OCI-LY7 (cell line): Measurements from ENCODE around the gene KIFC1. TPM values are rescaled to one million over a fixed set of nuclear protein-coding genes. Genes with fewer than 3 reads are reported as not detected.

Experiments
- BruUV-seq: library from RNA; stranded (reverse); fragments of 400-500 nt; replicated peaks from 2 replicates; lab custom pipeline; 2021; lab: Mats Ljungman, UMichigan
- CTCF ChIA-PET: fragments of 300-600 bp; sonication (Branson Sonifier 250); formaldehyde crosslinking; loops from one replicate; lab custom pipeline; 2022; ENCODE audit warnings: antibody characterized with exemption; ENCODE audit not compliant: unreplicated experiment; lab: Charles Lee
- POLR2A ChIA-PET: fragments of 300-600 bp; sonication (Branson Sonifier 250); formaldehyde crosslinking; loops from one replicate; lab custom pipeline; 2022; ENCODE audit warnings: antibody characterized with exemption; lab: Charles Lee
- DNase-seq: peaks from one replicate; pipeline ENCODE4 v3.0.0-alpha.2; 2015; ENCODE audit warnings: low spot score
- H2AFZ ChIP-seq: fragments of 200-600 bp; sonication (generic), shearing (Covaris generic); 2 replicates; pipeline ENCODE4 v1.6.1; 2014; ENCODE audit warnings: mild to moderate bottlenecking, antibody characterized with exemption, low read length, moderate library complexity
- H3K27ac ChIP-seq: fragments of 200-600 bp; sonication (generic); 2 replicates; pipeline ENCODE4 v1.5.1; 2014; ENCODE audit warnings: mixed run types, low read depth, mild to moderate bottlenecking, moderate library complexity, low read length, inconsistent platforms; ENCODE audit not compliant: poor library complexity, severe bottlenecking
- H3K36me3 ChIP-seq: fragments of 200-600 bp; sonication (generic); 2 replicates; pipeline ENCODE4 v1.6.1; 2014; ENCODE audit warnings: mild to moderate bottlenecking, antibody characterized with exemption, low read length, moderate library complexity, mixed read lengths; ENCODE audit not compliant: insufficient read depth
- H3K4me1 ChIP-seq: fragments of 200-600 bp; sonication (generic); 2 replicates; pipeline ENCODE4 v1.5.1; 2014; ENCODE audit warnings: mild to moderate bottlenecking, low read length; ENCODE audit not compliant: insufficient read depth, poor library complexity, severe bottlenecking
- H3K4me2 ChIP-seq: fragments of 200-600 bp; sonication (generic); 2 replicates; pipeline ENCODE4 v1.6.1; 2014; ENCODE audit warnings: mild to moderate bottlenecking, low read length
- H3K4me3 ChIP-seq: fragments of 200-600 bp; sonication (generic); 2 replicates; pipeline ENCODE4 v1.5.1; 2014; ENCODE audit warnings: mild to moderate bottlenecking, low read depth, low read length; ENCODE audit not compliant: poor library complexity, severe bottlenecking
- H3K79me2 ChIP-seq: fragments of 200-600 bp; sonication (generic); 2 replicates; pipeline ENCODE4 v1.6.1; 2016; ENCODE audit warnings: low read depth, mild to moderate bottlenecking, low read length, moderate library complexity, mixed read lengths; ENCODE audit not compliant: insufficient read depth
- H3K9me2 ChIP-seq: fragments of 200-600 bp; sonication (generic); 2 replicates; pipeline ENCODE4 v1.6.1; 2016; ENCODE audit warnings: mild to moderate bottlenecking, low read length, mixed read lengths; ENCODE audit not compliant: insufficient read depth
- H3K9me3 ChIP-seq: fragments of 200-600 bp; sonication (generic); 2 replicates; pipeline ENCODE4 v1.6.1; 2014; ENCODE audit warnings: mild to moderate bottlenecking, mixed run types, low read length, mixed read lengths
- H4K20me1 ChIP-seq: fragments of 200-600 bp; sonication (generic); 2 replicates; pipeline ENCODE4 v1.6.1; 2014; ENCODE audit warnings: mild to moderate bottlenecking, antibody characterized with exemption, low read length, moderate library complexity, mixed read lengths; ENCODE audit not compliant: insufficient read depth
- CTCF ChIP-seq: fragments of 200-600 bp; sonication (generic); conservative IDR thresholded peaks from 2 replicates; pipeline ENCODE4 v1.5.1; 2014; ENCODE audit warnings: mild to moderate bottlenecking, antibody characterized with exemption, low read length, moderate library complexity, mixed read lengths
- EZH2phosphoT487 ChIP-seq: fragments of 200-600 bp; sonication (generic); IDR thresholded peaks from 2 replicates; pipeline ENCODE4 v1.6.1; 2018; ENCODE audit warnings: low read depth, borderline replicate concordance, mild to moderate bottlenecking, mixed run types, antibody characterized with exemption, low read length, moderate library complexity, mixed read lengths
- intact Hi-C: fragments of 100-400 bp; cut with micrococcal nuclease; formaldehyde crosslinking; loops from one replicate; pipeline ENCODE4 v1.10.0; 2022; ENCODE audit not compliant: unreplicated experiment
- total RNA-seq, 2 experiments: library from RNA; depleted of rRNA in 1 of 2; stranded (reverse); fragments of >200 nt in 1 of 2; shearing (Covaris generic) in 1 of 2; gene quantifications; 2 replicates each; pipeline ENCODE4 v1.2.3, GENCODE V29; 2014 to 2022

KIFC1 gene
- total RNA-seq, 2 experiments from 2014 or later, result 138 to 167 TPM

DNA sequence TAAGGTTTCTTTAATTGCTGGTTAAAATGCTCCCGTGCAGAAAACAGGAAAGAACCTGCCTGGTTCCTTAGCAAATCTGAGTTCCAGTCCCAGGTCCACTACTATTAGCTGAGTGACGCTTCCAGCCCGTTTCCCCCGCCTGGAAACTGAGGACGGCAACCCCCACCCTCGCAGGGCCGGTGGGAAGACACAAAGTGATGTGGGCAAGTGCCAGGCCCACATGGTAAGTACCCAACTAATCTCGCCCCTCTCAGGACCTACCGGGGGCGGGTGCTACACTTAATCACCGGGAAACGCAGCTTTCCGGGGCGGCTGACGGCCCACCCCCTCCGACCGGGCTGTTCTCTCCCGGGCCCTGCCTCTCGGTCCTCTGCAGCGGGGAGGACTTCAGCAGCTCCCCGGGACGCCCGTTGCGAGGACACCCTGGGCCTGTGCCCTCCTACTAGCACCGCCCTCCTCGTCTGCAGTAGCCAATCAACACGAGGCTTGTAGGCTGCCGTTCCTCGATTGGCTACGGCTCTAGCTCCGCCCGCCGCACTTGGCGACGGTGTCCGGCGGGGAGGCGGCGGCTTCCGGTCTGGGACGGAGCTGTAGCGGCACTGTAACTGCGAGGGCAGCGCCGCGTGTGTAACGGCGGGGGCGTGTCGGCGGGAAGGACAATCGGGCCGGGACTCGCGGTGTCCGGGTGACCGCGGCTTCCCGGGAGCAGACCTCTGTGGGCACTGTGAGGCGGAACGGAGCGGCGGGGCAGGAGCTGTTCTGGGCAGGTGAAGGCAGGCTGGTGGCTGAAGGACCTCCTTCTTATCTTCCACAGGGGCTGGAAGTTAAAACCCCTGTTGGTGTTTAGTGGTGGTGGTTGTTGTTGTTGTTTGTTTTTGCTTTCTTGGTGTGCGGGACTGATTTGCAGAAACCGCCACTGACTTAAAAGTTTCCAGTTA lies 62.7 kb downstream of the KIFC1 start, which contains the start of gene ZBTB9:
Gene ZBTB9 (plus strand): TSS at position 568 of the 938 bp plus-strand sequence. CDS start 525 bp downstream, outside the sequence.
- intact Hi-C loops, result loop anchor here (1.0 to 2.0 kb wide), 2 partner anchors 23 to 117 kb away; no protein-coding TSS in a partner anchor
- Histone ChIP-seq H3K4me3 (peak within 1 kb of the TSS; percentile 77), H3K36me3 (peaks cover 29% of the 10 kb centered on the region), H4K20me1 (no peaks in the 10 kb centered on the region), H3K9me2 (no peaks in the 10 kb centered on the region), H2AFZ (peak within 1 kb of the TSS; percentile 54; the same call in 1 of the 2 replicates), H3K27ac (peak within 1 kb of the TSS; percentile 30), H3K9me3 (no peaks in the 10 kb centered on the region), H3K4me1 (peaks cover 19% of the 10 kb centered on the region), H3K79me2 (peaks cover 19% of the 10 kb centered on the region; the same call in 1 of the 2 replicates), H3K4me2 (peak within 1 kb of the TSS; percentile 96)
- POLR2A ChIA-PET, result interaction anchor here (0.6 to 2.1 kb wide), 8 partner anchors 15 to 783 kb away, joined by 3 to 7 read pairs (median 3); partner anchors contain the start of genes HMGA1 and UQCC2
- DNase-seq, result peak; percentile 97
- CTCF ChIA-PET, result interaction anchor here (0.5 to 1.8 kb wide), 2 partner anchors 23 to 31 kb away, joined by 3 to 4 read pairs; no protein-coding TSS in a partner anchor
- TSS peak; percentile 75 for BruUV-seq
- TF ChIP-seq CTCF (no peak), EZH2phosphoT487 (no peak)

GRCh38 chr6:33455051-33455450 lies 63.4 kb downstream of the KIFC1 start:
- Histone ChIP-seq H3K4me1 (peaks cover 19% of the 10 kb centered on the region), H3K36me3 (peaks cover 22% of the 10 kb centered on the region), H3K9me2 (no peaks in the 10 kb centered on the region), H3K27ac (no peak overlapping the region), H4K20me1 (no peaks in the 10 kb centered on the region), H3K9me3 (no peaks in the 10 kb centered on the region), H3K79me2 (peaks cover 19% of the 10 kb centered on the region; the same call in 1 of the 2 replicates), H3K4me3 (peak overlapping the region; percentile 77), H3K4me2 (peak overlapping the region; percentile 96), H2AFZ (no peak overlapping the region; the same call in 1 of the 2 replicates)
- DNase-seq, result no peak
- CTCF ChIA-PET, result interaction anchor here (1.8 kb wide), 1 partner anchor 24 kb away, joined by 4 read pairs; no protein-coding TSS in a partner anchor
- POLR2A ChIA-PET, result interaction anchor here (1.1 to 2.1 kb wide), 3 partner anchors 24 to 351 kb away, joined by 3 to 7 read pairs (median 4); no protein-coding TSS in a partner anchor
- intact Hi-C loops, result loop anchor here (2.0 kb wide), 1 partner anchor 116 kb away; no protein-coding TSS in a partner anchor
- BruUV-seq, result no TSS peak
- TF ChIP-seq CTCF (no peak), EZH2phosphoT487 (no peak)
